HG03460 (cell line): ENCODE measurements around the gene STT3B.
"Not testable (repeated sequence)": the region's sequence is repeated elsewhere in the genome, so short reads cannot be mapped to it uniquely, and the experiment has no call there.

Experiments
- ATAC-seq: cut with Tn5 transposase; IDR thresholded peaks from one replicate; pipeline ENCODE4 v1.9.1; 2021; ENCODE audit not compliant: unreplicated experiment

Gene STT3B

GRCh38 chr3:31590650-31591049 is 57.9 kb downstream of the STT3B start:
- ATAC-seq: no peak

GRCh38 chr3:31592764-31593163 is 60.0 kb downstream of the STT3B start:
- no peak for ATAC-seq

GRCh38 chr3:31596176-31596575 is 63.5 kb downstream of the STT3B start:
- ATAC-seq: no peak

- ATAC-seq: no peak
Measured at GRCh38 chr3:31600431-31600830, 67.7 kb downstream of the STT3B start.

GRCh38 chr3:31605333-31605732 is 72.6 kb downstream of the STT3B start:
- ATAC-seq: not testable (repeated sequence)

- ATAC-seq: no peak
Measured at GRCh38 chr3:31606453-31606852, 73.7 kb downstream of the STT3B start.

GRCh38 chr3:31610700-31611275 is 78.1 kb downstream of the STT3B start:
- no peak for ATAC-seq

GRCh38 chr3:31613177-31613576 is 80.5 kb downstream of the STT3B start:
- ATAC-seq: no peak

GRCh38 chr3:31613654-31614053 is 80.9 kb downstream of the STT3B start:
- no peak for ATAC-seq

GRCh38 chr3:31614162-31614921 is 81.6 kb downstream of the STT3B start:
- no peak for ATAC-seq

- no peak for ATAC-seq
Measured at GRCh38 chr3:31615071-31615875, 82.5 kb downstream of the STT3B start.

GRCh38 chr3:31616711-31617110 is 84.0 kb downstream of the STT3B start:
- ATAC-seq: no peak

GRCh38 chr3:31620656-31621055 is 87.9 kb downstream of the STT3B start:
- no peak for ATAC-seq

GRCh38 chr3:31621314-31621713 is 88.6 kb downstream of the STT3B start:
- ATAC-seq: no peak

- no peak for ATAC-seq
Measured at GRCh38 chr3:31622636-31623288, 90.0 kb downstream of the STT3B start.

- no peak for ATAC-seq
Measured at GRCh38 chr3:31624083-31624709, 91.5 kb downstream of the STT3B start.

GRCh38 chr3:31625358-31625757 is 92.6 kb downstream of the STT3B start:
- ATAC-seq: no peak

GRCh38 chr3:31629054-31629453 is 96.3 kb downstream of the STT3B start:
- no peak for ATAC-seq

GRCh38 chr3:31634476-31634875 is 101.8 kb downstream of the STT3B start:
- no peak for ATAC-seq

- ATAC-seq: no peak
Measured at GRCh38 chr3:31635545-31635944, 102.8 kb downstream of the STT3B start.

- ATAC-seq: no peak
Measured at GRCh38 chr3:31636049-31636448, 103.3 kb downstream of the STT3B start.
